ENCODE results near the gene TIAM1.

TIAM1 gene

GRCh38 chr21:31337086-31337485, 7.0 kb downstream of the TIAM1 start:
- Histone ChIP-seq H4K20me1 (ENCODE audit: low read depth, low read length) (no peaks in the 10 kb centered on the region; the same call in 1 of the 2 replicates), H2AFZ (ENCODE audit: low read depth, low read length, severe bottlenecking) (no peak overlapping the region)

GRCh38 chr21:31336739-31337040, 7.4 kb downstream of the TIAM1 start:
- Histone ChIP-seq H3K9me2 (replicated peaks; ENCODE audit: insufficient read depth, low read length) (no peaks in the 10 kb centered on the region), H3K4me3 (ENCODE audit: insufficient read depth, low read length, poor library complexity, severe bottlenecking) (no peak overlapping the region), H3K36me3 (ENCODE audit: low read length) (no peaks in the 10 kb centered on the region), H3K79me2 (ENCODE audit: insufficient read depth, low read length) (peaks cover 3% of the 10 kb centered on the region; the same call in 1 of the 2 replicates), H3K9ac (ENCODE audit: low read length) (no peak overlapping the region), H3F3A (ENCODE audit: insufficient read depth) (no peaks in the 10 kb centered on the region), H4K20me1 (ENCODE audit: low read depth, low read length) (no peaks in the 10 kb centered on the region; the same call in 1 of the 2 replicates), H3K4me2 (ENCODE audit: low read depth, low read length, poor library complexity, severe bottlenecking) (no peak overlapping the region), H2AFZ (ENCODE audit: low read depth, low read length, severe bottlenecking) (no peak overlapping the region), H3K27me3 (ENCODE audit: low read length) (no peaks in the 10 kb centered on the region), H3K27ac (ENCODE audit: low read depth, low read length) (no peak overlapping the region), H3K9me3 (ENCODE audit: insufficient read depth, low read length) (no peaks in the 10 kb centered on the region)
- no peak for TF ChIP-seq CTCF (IDR thresholded peaks at IDR 0.05; ENCODE audit: insufficient read depth, low read length, poor library complexity, severe bottlenecking)
- no peak for TF ChIP-seq EZH2phosphoT487 (conservative IDR thresholded peaks at IDR 0.05; ENCODE audit: low read length)

More at GRCh38 chr21:31337086-31337485, 7.0 kb downstream of the TIAM1 start:
- no peak overlapping the region for H3K4me3 ChIP-seq (ENCODE audit: insufficient read depth, low read length, poor library complexity, severe bottlenecking)
- no peaks in the 10 kb centered on the region for H3K36me3 ChIP-seq (ENCODE audit: low read length)
- H3K79me2 ChIP-seq (ENCODE audit: insufficient read depth, low read length) = peaks cover 4% of the 10 kb centered on the region; the same call in 1 of the 2 replicates
- H3K9me3 ChIP-seq (ENCODE audit: insufficient read depth, low read length) = no peaks in the 10 kb centered on the region
- H3F3A ChIP-seq (ENCODE audit: insufficient read depth) = no peaks in the 10 kb centered on the region
- TF ChIP-seq CTCF (IDR thresholded peaks at IDR 0.05; ENCODE audit: insufficient read depth, low read length, poor library complexity, severe bottlenecking) (no peak), EZH2phosphoT487 (conservative IDR thresholded peaks at IDR 0.05; ENCODE audit: low read length) (no peak)
- no peak overlapping the region for H3K9ac ChIP-seq (ENCODE audit: low read length)
- H3K27ac ChIP-seq (ENCODE audit: low read depth, low read length) = no peak overlapping the region
- no peaks in the 10 kb centered on the region for H3K27me3 ChIP-seq (ENCODE audit: low read length)
- H3K4me2 ChIP-seq (ENCODE audit: low read depth, low read length, poor library complexity, severe bottlenecking) = no peak overlapping the region
- no peaks in the 10 kb centered on the region for H3K9me2 ChIP-seq (replicated peaks; ENCODE audit: insufficient read depth, low read length)

GRCh38 chr21:31335957-31336738, 7.9 kb downstream of the TIAM1 start:
- no peak overlapping the region for H3K27ac ChIP-seq (ENCODE audit: low read depth, low read length)
- no peak overlapping the region for H2AFZ ChIP-seq (ENCODE audit: low read depth, low read length, severe bottlenecking)
- H3K79me2 ChIP-seq (ENCODE audit: insufficient read depth, low read length) = no peaks in the 10 kb centered on the region
- no peaks in the 10 kb centered on the region for H3K36me3 ChIP-seq (ENCODE audit: low read length)
- no peak for TF ChIP-seq CTCF (IDR thresholded peaks at IDR 0.05; ENCODE audit: insufficient read depth, low read length, poor library complexity, severe bottlenecking)
- TF ChIP-seq EZH2phosphoT487 (conservative IDR thresholded peaks at IDR 0.05; ENCODE audit: low read length) = no peak
- H3K9me3 ChIP-seq (ENCODE audit: insufficient read depth, low read length) = no peaks in the 10 kb centered on the region
- H3F3A ChIP-seq (ENCODE audit: insufficient read depth) = no peaks in the 10 kb centered on the region
- no peaks in the 10 kb centered on the region; the same call in 1 of the 2 replicates for H4K20me1 ChIP-seq (ENCODE audit: low read depth, low read length)
- H3K9ac ChIP-seq (ENCODE audit: low read length) = no peak overlapping the region
- no peak overlapping the region for H3K4me3 ChIP-seq (ENCODE audit: insufficient read depth, low read length, poor library complexity, severe bottlenecking)
- no peaks in the 10 kb centered on the region for H3K27me3 ChIP-seq (ENCODE audit: low read length)
- H3K4me2 ChIP-seq (ENCODE audit: low read depth, low read length, poor library complexity, severe bottlenecking) = no peak overlapping the region
- H3K9me2 ChIP-seq (replicated peaks; ENCODE audit: insufficient read depth, low read length) = no peaks in the 10 kb centered on the region

Data from SU-DHL-6 (cell line).